Gastrocnemius medialis (tissue), 4 donors: ENCODE results near the gene SRP14.

Source experiments
- CTCF ChIP-seq, 5 experiments: fragments of 450-650 bp in 3 of 5; fragments of 200-600 bp in 2 of 5; sonication (generic) in 2 of 5; IDR thresholded peaks in 4 of 5; conservative IDR thresholded peaks in 1 of 5; 1 replicate in 4 of 5; 2 replicates in 1 of 5; pipeline ENCODE4 v1.5.1; 2016 to 2019; ENCODE audit warnings: antibody characterized with exemption in 5 of 5, mild to moderate bottlenecking in 3 of 5, moderate library complexity in 3 of 5
- POLR2A ChIP-seq, 2 donors: fragments of 450-650 bp; IDR thresholded peaks; one replicate each; pipeline ENCODE4 v1.6.1; 2017; ENCODE audit warnings: antibody characterized with exemption in 2 of 2, mild to moderate bottlenecking in 2 of 2, moderate library complexity in 2 of 2

GRCh38 chr15:40010686-40011085, 28.3 kb downstream of the SRP14 start:
- TF ChIP-seq POLR2A (IDR thresholded peaks at IDR 0.05) (no peak), CTCF (IDR thresholded peaks at IDR 0.05 in 4 of 5, conservative IDR thresholded peaks at IDR 0.05 in 1 of 5) (no peak)
